NCI-H524 treated with DMSO at 0.1 percent for 48 hours (cell line): Measurements from ENCODE around the gene PDE7B.

Experiments used
- DNase-seq: peaks from one replicate; lab custom pipeline; 2025; lab: John Stamatoyannopoulos, UW

Gene PDE7B

GRCh38 chr6:136236466-136237293 lies 385.2 kb downstream of the PDE7B start:
- no peak for DNase-seq

GRCh38 chr6:136244061-136244616 lies 392.6 kb downstream of the PDE7B start:
- DNase-seq: no peak
